Measurements from ENCODE around the gene SUN5.

DNA sequence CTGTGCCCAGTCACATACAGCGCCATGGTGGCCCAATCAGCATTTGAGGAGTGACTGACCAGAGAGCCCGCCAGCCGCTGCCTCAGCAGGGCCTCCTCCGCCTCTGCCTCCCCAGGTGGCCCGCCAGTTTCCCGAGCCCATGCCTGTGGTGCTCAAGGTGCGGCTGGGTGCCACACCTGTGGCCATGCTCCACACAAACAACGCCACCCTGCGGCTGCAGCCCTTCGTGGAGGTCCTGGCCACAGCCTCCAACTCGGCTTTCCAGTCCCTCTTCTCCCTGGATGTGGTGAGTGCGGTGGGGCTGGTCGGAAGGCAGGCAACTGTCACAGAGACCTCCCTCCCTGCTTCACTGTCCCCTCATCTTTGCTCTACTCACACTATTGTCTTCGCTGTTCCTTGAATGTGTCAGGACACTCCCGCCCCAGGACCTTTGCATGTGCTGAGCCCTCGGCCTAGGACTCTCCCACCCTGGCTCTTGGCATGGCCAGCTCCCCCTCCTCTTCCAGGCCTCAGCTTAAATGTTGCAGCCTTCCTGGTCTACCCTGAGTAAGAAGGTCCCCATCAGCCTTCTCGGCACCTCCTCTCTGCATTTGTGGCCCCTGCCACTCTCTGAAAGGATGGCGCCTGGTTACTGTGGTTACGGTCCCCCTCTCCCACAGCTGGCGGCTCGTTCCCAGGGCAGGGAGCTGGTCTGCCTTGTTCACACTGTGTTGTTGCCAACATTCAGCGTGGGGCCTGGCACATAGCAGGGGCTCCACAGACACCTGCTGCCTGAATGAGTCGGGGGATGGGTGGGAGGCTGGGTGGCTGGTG lies 15.4 kb upstream of the SUN5 start:
- TF ChIP-seq CTCF (IDR thresholded peaks at IDR 0.05), result no peak
- TF ChIP-seq SIN3A (IDR thresholded peaks at IDR 0.05; ENCODE audit: borderline replicate concordance, insufficient read depth, low read depth, low read length), result no peak

Measured in Panc1 (cell line).